Measurements from ENCODE around the gene ARTN.

DNA sequence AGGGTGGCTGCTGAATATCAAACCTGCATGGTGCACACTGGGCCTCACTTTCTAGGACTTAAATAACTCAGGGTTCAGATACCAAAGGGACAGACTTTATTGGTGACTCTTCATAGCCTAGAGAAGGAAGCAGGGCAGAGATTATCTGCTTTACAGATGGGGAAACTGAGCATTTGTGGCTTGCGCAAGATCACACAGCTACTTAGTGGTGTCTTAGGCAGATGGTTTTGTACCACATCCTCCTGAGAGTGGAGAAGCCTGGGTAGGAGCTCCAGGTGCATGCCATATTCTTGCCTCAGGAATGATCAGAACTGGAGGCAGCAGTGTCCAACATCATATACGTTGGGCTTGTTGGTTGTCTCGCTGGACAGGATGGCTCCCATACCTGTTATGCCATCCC lies 29.4 kb downstream of the ARTN start:
- TF ChIP-seq, protein P1, sequence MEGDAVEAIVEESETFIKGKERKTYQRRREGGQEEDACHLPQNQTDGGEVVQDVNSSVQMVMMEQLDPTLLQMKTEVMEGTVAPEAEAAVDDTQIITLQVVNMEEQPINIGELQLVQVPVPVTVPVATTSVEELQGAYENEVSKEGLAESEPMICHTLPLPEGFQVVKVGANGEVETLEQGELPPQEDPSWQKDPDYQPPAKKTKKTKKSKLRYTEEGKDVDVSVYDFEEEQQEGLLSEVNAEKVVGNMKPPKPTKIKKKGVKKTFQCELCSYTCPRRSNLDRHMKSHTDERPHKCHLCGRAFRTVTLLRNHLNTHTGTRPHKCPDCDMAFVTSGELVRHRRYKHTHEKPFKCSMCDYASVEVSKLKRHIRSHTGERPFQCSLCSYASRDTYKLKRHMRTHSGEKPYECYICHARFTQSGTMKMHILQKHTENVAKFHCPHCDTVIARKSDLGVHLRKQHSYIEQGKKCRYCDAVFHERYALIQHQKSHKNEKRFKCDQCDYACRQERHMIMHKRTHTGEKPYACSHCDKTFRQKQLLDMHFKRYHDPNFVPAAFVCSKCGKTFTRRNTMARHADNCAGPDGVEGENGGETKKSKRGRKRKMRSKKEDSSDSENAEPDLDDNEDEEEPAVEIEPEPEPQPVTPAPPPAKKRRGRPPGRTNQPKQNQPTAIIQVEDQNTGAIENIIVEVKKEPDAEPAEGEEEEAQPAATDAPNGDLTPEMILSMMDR (IDR thresholded peaks at IDR 0.05): no peak
- TF ChIP-seq POLR2A (IDR thresholded peaks at IDR 0.05): no peak

Measured in uterus (tissue), 2 donors.